Memory B cell (primary cell): ENCODE measurements around the gene ERLIN1.

Experiments used
- ATAC-seq: fragments of 150-1000 bp; cut with Tn5 transposase; 2 replicates; pipeline ENCODE4 v1.10.0; 2021; ENCODE audit warnings: low read depth, mild to moderate bottlenecking, moderate library complexity
- DNase-seq, 2 donors: peaks; one replicate each; pipeline ENCODE4 v3.0.0; 2022; ENCODE audit warnings: low spot score in 2 of 2
- H3K27ac Mint-ChIP-seq: one replicate; pipeline ENCODE4 v1.8.0; 2022; ENCODE audit warnings: mild to moderate bottlenecking, moderate library complexity, mixed read lengths
- H3K27me3 Mint-ChIP-seq: one replicate; pipeline ENCODE4 v1.8.0; 2022; ENCODE audit warnings: mixed read lengths
- H3K36me3 Mint-ChIP-seq: one replicate; pipeline ENCODE4 v1.8.0; 2022; ENCODE audit warnings: mild to moderate bottlenecking, mixed read lengths
- H3K4me1 Mint-ChIP-seq: one replicate; pipeline ENCODE4 v1.8.0; 2022; ENCODE audit warnings: mixed read lengths
- H3K4me3 Mint-ChIP-seq: one replicate; pipeline ENCODE4 v1.8.0; 2022; ENCODE audit warnings: mild to moderate bottlenecking, moderate library complexity, mixed read lengths
- H3K9me3 Mint-ChIP-seq: one replicate; pipeline ENCODE4 v1.8.0; 2022; ENCODE audit warnings: mixed read lengths

ERLIN1 gene

DNA sequence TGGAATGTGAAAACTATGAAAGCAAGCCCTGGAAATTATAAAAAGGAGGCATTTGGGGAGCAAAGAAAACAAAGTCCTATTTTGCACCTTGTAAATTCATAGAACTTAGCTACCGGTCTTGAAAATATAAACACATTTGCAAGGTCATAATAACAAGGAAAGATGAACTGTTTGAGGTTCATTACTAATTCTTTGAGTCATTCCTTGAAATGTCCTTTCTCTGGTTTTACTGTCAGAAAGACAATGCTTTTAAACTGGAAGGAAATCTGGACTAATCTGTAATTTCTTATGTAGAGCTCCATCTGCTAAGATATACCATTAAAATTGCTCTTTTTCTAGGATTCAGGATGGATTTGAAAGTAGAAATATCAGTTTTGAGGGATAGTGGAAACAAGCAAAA, 1.4 kb downstream of the ERLIN1 start:
- Mint-ChIP-seq H3K9me3 (no peaks in the 10 kb centered on the region), H3K27ac (peak overlapping the region; percentile 91), H3K4me1 (peaks cover 32% of the 10 kb centered on the region), H3K36me3 (peaks cover 14% of the 10 kb centered on the region), H3K4me3 (peak overlapping the region; percentile 98), H3K27me3 (no peaks in the 10 kb centered on the region)
- ATAC-seq (no peak), DNase-seq (no peak)

- H3K4me3 Mint-ChIP-seq, result no peak overlapping the region
- DNase-seq (no peak), ATAC-seq (no peak)
- no peaks in the 10 kb centered on the region for H3K9me3 Mint-ChIP-seq
- no peaks in the 10 kb centered on the region for H3K27me3 Mint-ChIP-seq
- peak overlapping the region; percentile 78 for H3K27ac Mint-ChIP-seq
- H3K36me3 Mint-ChIP-seq, result peaks cover 14% of the 10 kb centered on the region
- peaks cover 32% of the 10 kb centered on the region for H3K4me1 Mint-ChIP-seq
Measured at GRCh38 chr10:100183481-100183880, 2.3 kb downstream of the ERLIN1 start.

DNA sequence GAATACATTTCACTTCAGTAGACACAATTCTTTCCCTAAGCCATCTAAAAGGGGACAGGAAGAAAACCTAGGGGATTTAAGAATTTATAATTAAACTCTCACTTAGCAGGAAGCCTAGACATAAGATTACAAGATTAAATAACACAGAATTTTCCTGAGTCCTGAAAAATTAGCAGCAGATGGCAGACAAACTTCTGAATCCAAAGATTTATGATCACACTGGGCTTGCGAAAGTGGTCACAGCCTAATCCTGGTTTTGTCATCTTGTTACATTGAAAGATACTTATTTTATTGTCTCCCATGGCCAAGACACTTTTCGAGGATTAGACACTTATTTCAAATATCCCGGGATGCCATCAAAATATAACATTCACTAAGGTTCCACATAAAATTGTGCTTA, 2.9 kb downstream of the ERLIN1 start:
- Mint-ChIP-seq H3K4me1 (peaks cover 32% of the 10 kb centered on the region), H3K27ac (peak overlapping the region; percentile 78), H3K9me3 (no peaks in the 10 kb centered on the region), H3K27me3 (no peaks in the 10 kb centered on the region), H3K36me3 (peaks cover 17% of the 10 kb centered on the region), H3K4me3 (no peak overlapping the region)
- ATAC-seq, result no peak
- no peak for DNase-seq

DNA sequence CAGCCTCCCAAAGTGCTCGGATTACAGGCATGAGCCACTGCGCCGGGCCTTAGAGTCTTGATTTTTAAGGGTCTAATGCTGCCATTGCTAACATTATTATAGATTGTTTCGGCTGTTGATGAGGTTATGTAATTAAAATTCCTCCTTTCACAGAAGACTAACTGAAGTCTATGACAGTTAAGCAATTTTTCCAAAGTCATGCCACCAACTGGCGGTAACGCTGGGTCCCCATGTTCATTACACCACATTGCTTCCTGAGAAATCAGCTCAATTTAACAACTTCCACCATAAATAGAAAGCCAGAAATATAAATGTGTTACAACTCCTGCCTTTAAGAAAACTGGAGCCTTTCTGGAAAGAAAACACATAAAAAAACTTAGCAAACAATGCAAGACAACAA, 3.5 kb downstream of the ERLIN1 start:
- Mint-ChIP-seq H3K9me3 (no peaks in the 10 kb centered on the region), H3K4me1 (peaks cover 29% of the 10 kb centered on the region), H3K27me3 (no peaks in the 10 kb centered on the region), H3K36me3 (peaks cover 20% of the 10 kb centered on the region), H3K27ac (no peak overlapping the region), H3K4me3 (no peak overlapping the region)
- DNase-seq (no peak), ATAC-seq (no peak)

DNA sequence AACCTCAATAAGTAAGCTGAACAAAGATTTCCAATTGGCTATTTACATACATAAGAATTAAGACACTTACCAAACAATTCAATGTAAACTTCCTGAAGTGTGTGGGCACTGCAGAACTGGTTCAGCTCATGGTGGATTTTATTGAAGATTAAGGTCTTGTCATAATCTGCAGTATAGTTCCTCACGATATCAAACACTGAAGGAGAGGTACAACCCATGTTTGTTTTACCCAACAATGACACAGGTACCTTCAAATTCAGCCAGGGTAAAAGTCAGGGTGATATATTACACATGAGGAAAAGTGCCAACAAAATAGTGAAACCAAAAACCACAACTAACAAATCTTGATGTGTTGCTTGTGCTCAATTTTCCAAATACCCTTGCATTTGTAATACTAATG, 10.0 kb downstream of the ERLIN1 start:
- Mint-ChIP-seq H3K9me3 (no peaks in the 10 kb centered on the region), H3K36me3 (peaks cover 36% of the 10 kb centered on the region), H3K27me3 (no peaks in the 10 kb centered on the region), H3K4me3 (no peak overlapping the region), H3K4me1 (peaks cover 3% of the 10 kb centered on the region), H3K27ac (no peak overlapping the region)
- DNase-seq, result no peak
- ATAC-seq, result no peak

DNA sequence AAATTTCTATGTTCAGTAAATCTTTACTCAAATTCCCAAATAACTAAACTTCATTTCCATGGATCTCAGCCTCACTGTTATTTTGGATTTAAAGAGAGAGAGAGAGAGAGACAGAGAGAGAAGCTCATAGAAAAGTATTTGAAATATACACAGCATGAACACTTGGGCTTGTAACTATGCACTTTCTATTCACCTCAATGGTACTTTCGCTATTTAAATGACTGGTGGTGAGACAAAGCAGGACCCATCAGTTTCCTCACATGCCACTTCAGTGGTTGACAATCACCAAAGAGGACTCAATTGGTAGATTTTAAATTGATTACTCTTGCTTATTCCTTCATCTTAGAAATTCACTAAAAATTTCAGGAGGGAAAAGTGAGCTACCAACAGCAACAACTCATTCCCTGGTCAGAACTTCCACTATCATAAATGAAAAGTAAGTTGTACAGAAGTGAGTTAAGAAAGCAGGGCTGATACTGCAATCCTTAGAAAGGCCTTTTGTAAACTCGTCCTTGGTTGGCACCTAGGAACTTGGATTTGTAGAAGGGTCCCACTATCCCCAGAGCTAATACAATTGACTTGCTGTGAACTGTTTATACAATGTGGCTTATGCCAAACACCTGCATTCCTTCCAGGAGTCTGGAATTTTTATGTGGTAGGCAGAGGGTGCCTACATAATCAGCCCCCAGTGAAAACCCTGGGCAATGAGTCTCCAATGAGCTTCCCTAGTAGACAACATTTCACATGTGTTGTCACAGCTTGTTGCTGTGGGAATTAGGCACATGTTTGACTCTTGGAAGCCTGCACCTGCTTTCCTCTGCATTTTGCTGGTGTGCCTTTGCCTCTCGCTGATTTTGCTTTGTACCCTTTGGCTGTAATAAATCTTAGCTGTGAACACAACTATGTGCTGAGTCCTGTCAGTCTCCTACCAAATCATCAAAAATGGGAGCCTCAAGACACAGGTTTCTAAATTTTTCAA, 10.8 kb downstream of the ERLIN1 start:
- Mint-ChIP-seq H3K4me1 (peaks cover 5% of the 10 kb centered on the region), H3K4me3 (no peak overlapping the region), H3K9me3 (no peaks in the 10 kb centered on the region), H3K27me3 (no peaks in the 10 kb centered on the region), H3K27ac (peak overlapping the region; percentile 28), H3K36me3 (peaks cover 38% of the 10 kb centered on the region)
- ATAC-seq (no peak), DNase-seq (no peak)

DNA sequence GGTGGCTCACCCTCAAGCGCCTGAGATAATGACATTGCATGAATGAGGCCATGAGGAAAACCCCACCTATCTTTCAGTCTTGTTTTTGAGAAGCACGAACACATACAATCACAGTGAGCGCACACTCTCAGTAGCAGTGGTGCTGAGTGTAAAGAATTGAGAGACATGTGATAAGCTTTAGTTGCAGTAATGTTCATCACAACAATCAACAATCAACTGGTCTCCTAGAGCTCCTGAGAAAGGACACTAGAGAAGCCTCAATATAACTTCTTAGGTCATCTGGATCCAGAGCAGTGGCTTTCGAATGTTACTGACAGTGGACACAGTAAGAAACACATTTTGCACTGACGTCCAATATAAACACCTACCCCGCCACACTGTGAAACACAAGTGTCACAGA, 12.8 kb downstream of the ERLIN1 start:
- Mint-ChIP-seq H3K9me3 (no peaks in the 10 kb centered on the region), H3K27me3 (no peaks in the 10 kb centered on the region)
- no peak for ATAC-seq

GRCh38 chr10:100172349-100172748, 13.5 kb downstream of the ERLIN1 start:
- no peak overlapping the region for H3K27ac Mint-ChIP-seq
- peaks cover 32% of the 10 kb centered on the region for H3K36me3 Mint-ChIP-seq
- peaks cover 6% of the 10 kb centered on the region for H3K4me1 Mint-ChIP-seq
- ATAC-seq (no peak), DNase-seq (no peak)
- H3K27me3 Mint-ChIP-seq, result no peaks in the 10 kb centered on the region
- H3K9me3 Mint-ChIP-seq, result no peaks in the 10 kb centered on the region
- H3K4me3 Mint-ChIP-seq, result no peak overlapping the region

More for the DNA sequence above, 12.8 kb downstream of the ERLIN1 start:
- no peak for DNase-seq
- Mint-ChIP-seq H3K4me3 (no peak overlapping the region), H3K4me1 (peaks cover 4% of the 10 kb centered on the region), H3K36me3 (peaks cover 35% of the 10 kb centered on the region), H3K27ac (no peak overlapping the region)

DNA sequence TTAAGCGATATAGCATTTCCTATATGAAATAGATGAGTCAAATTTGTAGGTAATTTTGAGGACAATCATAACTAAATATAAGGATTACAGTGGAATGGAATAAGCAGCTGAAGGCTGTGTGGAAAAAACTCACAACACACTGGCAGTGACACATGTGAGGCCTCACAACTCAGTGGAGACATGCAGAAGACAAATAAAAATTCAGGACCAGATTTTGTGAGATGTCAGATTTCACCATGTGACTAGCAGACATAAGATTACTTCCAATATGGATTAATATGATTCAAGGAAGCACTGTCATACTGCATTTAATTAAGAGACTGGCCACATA, 17.6 kb downstream of the ERLIN1 start:
- no peak for DNase-seq
- H3K36me3 Mint-ChIP-seq, result peaks cover 20% of the 10 kb centered on the region
- H3K27me3 Mint-ChIP-seq, result no peaks in the 10 kb centered on the region
- H3K9me3 Mint-ChIP-seq, result no peaks in the 10 kb centered on the region
- no peak overlapping the region for H3K4me3 Mint-ChIP-seq
- H3K27ac Mint-ChIP-seq, result no peak overlapping the region
- ATAC-seq, result no peak
- H3K4me1 Mint-ChIP-seq, result peaks cover 8% of the 10 kb centered on the region

- DNase-seq (no peak), ATAC-seq (no peak)
- Mint-ChIP-seq H3K4me1 (peaks cover 8% of the 10 kb centered on the region), H3K27ac (no peak overlapping the region), H3K4me3 (no peak overlapping the region), H3K9me3 (no peaks in the 10 kb centered on the region), H3K27me3 (no peaks in the 10 kb centered on the region), H3K36me3 (peaks cover 20% of the 10 kb centered on the region)
Measured at GRCh38 chr10:100167553-100168312, 18.1 kb downstream of the ERLIN1 start.

DNA sequence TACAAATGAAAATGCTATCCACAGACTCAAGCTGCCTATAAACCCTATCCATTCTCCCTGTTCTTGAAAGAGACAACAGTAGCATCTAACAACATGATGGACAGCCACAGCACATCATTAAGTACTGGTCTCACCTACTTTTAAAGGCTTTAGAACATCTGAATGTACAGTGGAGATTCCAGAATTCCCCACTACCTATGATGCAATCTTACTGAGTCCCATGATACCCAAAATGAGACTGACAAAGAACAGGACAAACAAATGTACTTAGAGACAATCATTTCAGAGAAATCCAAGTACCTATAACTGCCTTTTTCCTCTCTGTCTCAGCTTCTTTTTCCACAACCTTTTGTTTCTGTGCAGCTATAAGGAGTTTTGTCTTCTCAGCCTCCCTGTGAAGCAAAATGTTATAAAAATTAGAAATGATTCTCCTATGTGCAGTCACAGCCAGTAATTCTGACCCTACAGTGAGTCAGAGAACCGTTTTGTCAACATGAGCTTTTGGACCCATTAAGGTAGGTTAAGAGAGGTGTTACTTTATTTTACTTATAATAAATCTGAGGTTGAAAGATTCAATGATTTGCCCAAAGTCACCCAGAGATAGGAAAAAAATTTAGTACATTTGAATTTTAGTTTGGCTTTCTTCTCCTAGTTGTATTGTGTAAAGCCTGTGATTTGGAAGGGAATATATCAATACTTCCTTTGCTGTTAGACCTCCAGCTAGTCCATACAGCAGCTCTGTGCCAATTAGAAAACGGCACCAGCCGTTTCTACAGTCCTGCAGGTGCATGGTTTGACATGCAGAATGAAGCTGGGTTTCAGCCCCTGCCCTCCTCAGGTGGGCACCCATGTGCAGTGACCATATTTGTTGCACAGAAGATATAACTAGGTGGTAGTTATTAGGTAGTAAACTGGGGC, 21.9 kb downstream of the ERLIN1 start:
- Mint-ChIP-seq H3K4me1 (peaks cover 8% of the 10 kb centered on the region), H3K27ac (peak overlapping the region; percentile 8), H3K4me3 (no peak overlapping the region), H3K27me3 (no peaks in the 10 kb centered on the region), H3K9me3 (no peaks in the 10 kb centered on the region), H3K36me3 (peaks cover 17% of the 10 kb centered on the region)
- DNase-seq (no peak), ATAC-seq (no peak)

- H3K27ac Mint-ChIP-seq, result peak overlapping the region; percentile 47
- peaks cover 12% of the 10 kb centered on the region for H3K4me1 Mint-ChIP-seq
- H3K36me3 Mint-ChIP-seq, result peaks cover 27% of the 10 kb centered on the region
- no peak overlapping the region for H3K4me3 Mint-ChIP-seq
- ATAC-seq, result no peak
- DNase-seq, result no peak
- no peaks in the 10 kb centered on the region for H3K9me3 Mint-ChIP-seq
- H3K27me3 Mint-ChIP-seq, result no peaks in the 10 kb centered on the region
Measured at GRCh38 chr10:100162696-100163095, 23.1 kb downstream of the ERLIN1 start.

- ATAC-seq, result no peak
- Mint-ChIP-seq H3K4me1 (peaks cover 12% of the 10 kb centered on the region), H3K9me3 (no peaks in the 10 kb centered on the region), H3K36me3 (peaks cover 48% of the 10 kb centered on the region), H3K27me3 (no peaks in the 10 kb centered on the region), H3K27ac (peak overlapping the region; percentile 26), H3K4me3 (no peak overlapping the region)
- DNase-seq, result no peak
Measured at GRCh38 chr10:100158044-100158805, 27.6 kb downstream of the ERLIN1 start.
